CD4-positive, alpha-beta T cell treated with Interferon gamma for 1 hour (primary cell): ENCODE measurements around the gene S1PR1.

Experiments
- DNase-seq: peaks from one replicate; pipeline ENCODE4 v3.0.0-alpha.2; 2020

S1PR1 gene

GRCh38 chr1:101250222-101250621 is 13.4 kb downstream of the S1PR1 start:
- no peak for DNase-seq

- no peak for DNase-seq
These were observed 13.9 kb downstream of the S1PR1 start for GRCh38 chr1:101250656-101251272.

GRCh38 chr1:101251504-101251903 is 14.7 kb downstream of the S1PR1 start:
- DNase-seq: no peak

DNA sequence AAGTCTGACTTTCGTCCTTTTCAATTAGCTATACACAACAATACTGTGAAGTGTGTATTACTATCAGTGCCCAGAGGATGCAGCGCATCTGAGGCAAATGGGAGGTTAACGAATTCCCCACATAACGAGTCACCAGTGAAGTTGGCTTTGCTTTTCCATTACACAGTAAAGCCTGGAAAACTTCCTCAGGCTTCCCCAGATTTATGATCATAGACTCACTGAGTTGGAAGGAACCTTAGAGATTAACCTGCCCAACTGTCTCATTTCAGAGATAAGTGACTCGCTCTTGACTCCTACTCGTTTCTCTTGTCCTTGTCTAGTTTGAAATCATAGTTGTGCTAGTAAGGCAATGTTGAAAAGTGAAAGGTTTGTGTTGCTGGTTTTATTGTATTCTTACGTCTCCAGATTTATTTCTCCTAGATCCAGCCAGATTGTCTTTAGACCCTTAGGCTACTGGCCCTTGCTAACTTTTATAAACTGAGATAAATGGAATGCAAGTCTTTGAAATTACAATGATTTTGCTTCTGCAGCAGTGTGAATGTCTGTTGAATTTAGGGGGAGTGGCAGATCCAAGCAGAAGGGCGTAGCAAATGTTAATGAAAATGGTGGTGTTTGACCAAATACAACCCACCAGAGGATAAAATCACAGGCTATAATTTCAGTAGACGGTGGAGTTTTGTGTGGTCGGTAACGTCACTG is 17.3 kb downstream of the S1PR1 start:
- DNase-seq: no peak

DNA sequence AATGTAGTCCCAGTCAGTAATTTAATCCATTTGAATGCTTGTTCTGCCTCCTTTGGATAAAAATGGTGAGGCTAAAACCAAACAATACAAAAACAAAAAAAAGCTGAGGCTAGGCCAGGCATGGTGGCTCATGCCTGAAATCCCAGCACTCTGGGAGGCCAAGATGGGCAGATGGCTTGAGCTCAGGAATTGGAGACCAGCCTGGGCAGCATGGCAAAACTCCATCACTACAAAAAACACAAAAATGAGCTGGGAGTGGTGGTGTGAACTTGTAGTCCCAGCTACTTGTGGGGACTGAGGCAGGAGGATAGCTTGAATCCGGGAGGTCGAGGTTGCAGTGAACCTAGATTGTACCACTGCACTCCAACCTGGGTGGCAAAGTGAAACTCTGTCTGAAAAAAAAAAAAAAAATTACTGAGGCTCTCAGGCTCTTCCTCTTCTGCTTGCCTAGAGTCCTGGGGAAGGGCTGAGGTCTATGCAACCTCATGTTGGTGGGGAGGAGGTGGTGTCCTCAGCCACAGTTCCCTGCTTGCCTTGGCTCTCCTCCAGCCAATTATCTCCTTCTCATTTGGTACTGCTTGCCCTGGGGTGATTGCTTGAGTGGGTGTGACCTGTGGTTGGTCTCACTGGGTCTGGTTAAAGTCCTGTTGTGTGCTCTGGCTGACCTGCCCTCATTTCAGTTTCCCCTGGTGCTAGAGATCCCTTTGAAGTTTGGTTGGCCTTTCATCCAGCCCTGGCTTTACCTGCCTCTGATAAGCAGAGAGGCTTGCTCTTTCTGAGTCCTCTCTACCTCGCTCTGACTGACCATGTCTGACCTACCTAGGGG is 20.9 kb downstream of the S1PR1 start:
- peak; percentile 60 for DNase-seq

DNA sequence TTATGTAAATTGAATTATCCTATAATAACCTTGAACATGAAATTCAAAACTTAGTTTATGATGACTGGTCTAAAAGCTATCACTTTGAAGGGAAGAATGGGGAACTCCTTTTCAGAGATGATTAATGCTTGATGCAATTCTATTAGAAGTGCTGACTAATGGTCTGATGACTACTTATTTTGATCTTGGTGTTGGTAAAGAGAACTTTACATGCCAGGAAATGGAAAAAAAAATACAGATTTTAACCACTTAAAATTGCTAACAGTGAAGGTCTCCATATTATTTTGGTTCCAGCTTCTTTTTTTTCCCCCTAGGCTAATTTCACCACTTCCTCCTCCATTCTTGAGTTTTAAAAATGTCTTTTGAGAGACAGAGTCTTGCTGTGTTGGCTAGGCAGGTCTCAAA is 22.9 kb downstream of the S1PR1 start:
- DNase-seq: no peak

GRCh38 chr1:101260556-101261350 is 23.9 kb downstream of the S1PR1 start:
- DNase-seq: no peak

GRCh38 chr1:101261623-101262022 is 24.8 kb downstream of the S1PR1 start:
- DNase-seq: no peak

- no peak for DNase-seq
These were observed 25.2 kb downstream of the S1PR1 start for GRCh38 chr1:101262060-101262459.

DNA sequence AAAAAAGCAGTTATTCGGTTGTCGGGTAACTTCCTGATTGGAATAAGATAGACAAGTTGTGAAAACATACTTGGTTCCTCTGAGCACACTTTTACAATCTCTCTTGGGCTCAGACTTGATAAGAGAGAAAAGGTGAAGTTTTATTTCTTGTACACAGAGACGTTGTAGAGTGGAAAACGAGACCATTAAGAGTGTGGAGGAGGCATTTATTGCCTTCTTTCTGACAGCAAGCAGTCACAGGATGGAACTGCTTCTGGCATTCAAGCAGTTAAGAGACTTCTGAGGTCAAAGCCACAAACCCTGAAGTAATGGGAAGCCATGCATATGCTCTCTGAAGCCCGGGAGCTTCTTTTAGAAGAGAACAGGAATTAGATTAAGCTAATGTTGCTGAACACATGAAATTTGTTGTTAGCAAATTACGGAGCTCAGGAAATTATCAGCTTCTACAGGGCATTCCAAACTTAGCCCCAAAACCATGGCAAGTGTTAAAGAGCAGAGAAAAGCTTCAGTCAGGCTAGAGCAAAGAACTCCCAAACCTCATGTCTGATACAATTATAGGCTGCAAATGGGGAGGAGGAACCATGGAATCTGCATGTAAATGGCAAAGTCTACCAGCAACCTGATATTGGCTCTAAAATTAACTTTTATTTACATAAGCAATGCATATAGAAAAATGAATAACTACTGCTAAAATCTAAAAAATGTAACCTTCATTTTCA is 26.0 kb downstream of the S1PR1 start:
- DNase-seq: no peak

GRCh38 chr1:101264697-101265096 is 27.9 kb downstream of the S1PR1 start:
- DNase-seq: peak; percentile 27

DNA sequence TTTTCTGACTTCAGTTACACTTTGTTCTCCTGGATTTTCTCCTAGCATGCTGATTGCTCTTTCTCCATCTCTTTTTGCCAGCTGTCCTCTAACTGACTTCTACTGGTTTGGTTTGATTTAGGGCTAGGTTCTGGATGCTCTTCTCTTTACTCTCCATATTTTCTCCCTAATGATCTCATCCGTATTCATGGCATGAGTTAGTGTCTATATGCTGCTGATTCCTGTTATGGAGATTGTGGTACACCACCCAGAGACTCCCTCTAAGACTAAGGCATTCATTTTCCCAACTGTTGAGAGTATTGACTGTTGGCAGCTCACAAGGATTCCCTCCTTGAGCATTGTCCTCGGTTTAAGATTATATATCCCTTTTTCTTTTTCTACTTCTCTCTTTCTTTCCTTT is 28.9 kb downstream of the S1PR1 start:
- no peak for DNase-seq

GRCh38 chr1:101267082-101267481 is 30.3 kb downstream of the S1PR1 start:
- DNase-seq: no peak

GRCh38 chr1:101268893-101269292 is 32.1 kb downstream of the S1PR1 start:
- no peak for DNase-seq

DNA sequence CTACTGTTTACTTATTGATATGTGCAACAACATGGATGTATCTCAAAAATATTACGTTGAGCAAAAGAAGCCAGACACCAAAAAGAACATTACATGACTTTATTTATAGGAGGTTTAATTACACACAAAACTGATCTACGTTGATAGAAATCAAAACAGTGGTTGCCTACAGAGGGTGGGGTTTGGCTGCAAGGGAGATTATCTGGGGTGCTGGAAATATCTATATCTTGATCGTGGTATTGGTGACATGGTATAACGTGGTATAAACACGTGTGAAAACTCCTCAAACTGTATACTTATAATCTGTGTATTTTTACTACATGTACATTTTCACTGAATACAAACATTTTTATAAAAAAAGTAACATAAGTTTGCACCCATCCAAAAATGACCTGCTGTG is 38.9 kb downstream of the S1PR1 start:
- DNase-seq: no peak

DNA sequence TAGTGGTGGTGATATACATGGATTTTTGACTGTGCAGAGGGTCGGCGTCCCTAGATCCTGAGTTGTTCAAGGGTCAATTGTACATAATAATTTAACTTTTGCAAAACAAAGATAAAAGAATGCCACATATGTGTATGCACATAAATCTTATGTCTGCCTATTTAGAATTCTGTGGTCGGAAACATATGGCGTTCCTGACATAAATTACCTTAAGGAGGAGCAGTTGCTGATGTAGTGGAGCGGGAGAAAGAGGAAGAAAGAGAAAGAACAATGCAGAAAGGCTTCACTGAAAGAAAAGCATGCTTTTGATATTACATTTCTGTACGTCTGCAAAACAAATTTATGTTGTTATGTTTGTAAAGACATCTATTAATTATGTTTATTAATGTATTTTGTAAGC is 40.0 kb downstream of the S1PR1 start:
- no peak for DNase-seq

DNA sequence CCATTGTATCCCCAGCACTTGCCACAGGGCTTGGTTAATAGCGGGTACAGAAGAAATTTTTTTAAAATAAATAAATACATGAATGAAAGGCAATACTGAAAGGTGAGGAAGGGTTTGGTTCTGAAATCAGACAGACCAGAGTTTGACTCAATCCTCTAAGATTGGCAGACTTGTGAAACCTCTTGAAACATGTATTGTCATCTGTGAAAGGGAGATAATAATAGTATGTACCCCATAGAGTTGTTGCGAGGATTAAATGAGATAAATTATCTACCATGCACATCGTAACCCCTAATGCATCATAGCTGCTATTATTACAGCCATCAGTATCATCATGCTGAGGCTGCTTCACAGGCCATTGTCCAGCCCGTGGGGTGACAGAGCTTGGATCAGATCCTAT is 41.4 kb downstream of the S1PR1 start:
- no peak for DNase-seq

GRCh38 chr1:101278845-101279244 is 42.0 kb downstream of the S1PR1 start:
- DNase-seq: no peak

DNA sequence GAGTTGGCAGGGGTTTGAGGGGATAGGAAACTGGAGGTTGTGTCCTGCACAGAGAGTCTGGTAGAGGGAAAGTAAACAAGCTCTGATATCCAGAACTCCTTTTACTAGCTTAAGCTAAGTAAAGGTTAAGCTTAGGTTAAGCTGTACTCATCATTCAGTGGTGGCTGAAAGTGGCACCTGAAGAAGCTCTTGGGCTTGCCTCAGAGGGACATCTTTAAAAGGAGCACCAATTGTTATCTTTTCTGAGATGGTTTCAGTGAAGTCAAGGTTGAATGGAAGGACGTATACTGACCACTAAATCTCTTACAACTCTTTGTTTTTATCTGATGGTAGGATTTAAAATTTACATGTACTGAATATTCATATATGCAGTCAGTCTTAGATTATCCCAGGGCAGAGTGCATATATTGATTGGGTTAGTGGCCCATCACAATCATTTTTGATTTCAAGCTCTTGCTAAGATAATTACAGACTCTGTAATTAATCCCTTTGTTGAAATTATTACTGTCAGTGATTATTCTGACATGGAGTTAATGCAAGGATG is 43.3 kb downstream of the S1PR1 start:
- no peak for DNase-seq

DNA sequence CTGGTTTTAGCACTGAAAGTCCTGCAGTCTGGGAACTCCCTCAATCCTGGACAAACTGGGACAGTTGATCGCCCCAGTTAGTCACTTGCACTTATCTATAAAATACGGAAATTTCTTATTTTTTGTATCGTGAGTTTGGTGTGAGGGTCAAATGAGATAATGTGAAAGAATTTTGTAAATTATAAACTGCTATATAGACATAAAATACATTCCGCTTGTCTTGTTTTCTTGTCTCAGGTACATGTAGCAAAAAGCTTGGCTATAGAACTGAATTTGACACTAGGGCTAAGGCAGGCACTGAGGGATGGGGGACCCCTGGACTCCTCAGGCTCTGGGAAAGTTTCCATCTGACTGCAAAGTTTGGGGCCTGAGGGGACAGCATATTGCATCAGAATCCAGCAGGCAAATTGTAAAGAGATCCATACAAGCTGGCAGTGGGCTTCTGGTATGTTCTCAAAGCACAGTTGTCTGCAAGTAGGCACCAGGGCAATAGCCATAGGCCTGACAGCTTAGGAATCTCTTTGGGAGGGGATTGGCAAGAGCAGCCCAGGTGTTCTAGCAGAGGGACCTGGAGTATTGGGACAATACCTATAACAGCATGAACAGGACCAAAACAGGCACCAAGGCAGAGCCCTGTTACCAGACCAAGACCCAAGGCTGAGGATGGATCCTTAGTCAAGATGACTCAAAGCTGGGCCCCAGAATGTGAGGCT is 44.3 kb downstream of the S1PR1 start:
- DNase-seq: no peak

GRCh38 chr1:101281751-101282150 is 44.9 kb downstream of the S1PR1 start:
- no peak for DNase-seq
